CD4-positive, alpha-beta T cell (primary cell): ENCODE measurements around the gene COL25A1. TPM values are rescaled to one million over a fixed set of nuclear protein-coding genes. Genes with fewer than 3 reads are reported as not detected.

Experiments
- ATAC-seq: fragments of 200-7000 bp; cut with Tn5 transposase; one replicate; pipeline ENCODE4 v1.10.0; 2022; ENCODE audit warnings: mild to moderate bottlenecking; ENCODE audit not compliant: poor library complexity
- CTCF ChIA-PET: fragments of 350-600 bp; sonication (Branson Sonifier 250); formaldehyde crosslinking; loops from one replicate; lab custom pipeline; 2021; ENCODE audit warnings: antibody characterized with exemption, inconsistent platforms; lab: Charles Lee
- POLR2A ChIA-PET: fragments of 350-600 bp; sonication (Branson Sonifier 250); formaldehyde crosslinking; loops from one replicate; lab custom pipeline; 2021; ENCODE audit warnings: antibody characterized with exemption, inconsistent platforms; lab: Charles Lee
- DNase-seq, 14 experiments: peaks; one replicate each; pipeline ENCODE4 v3.0.0-alpha.2; 2013 to 2020; ENCODE audit warnings: mixed read lengths in 2 of 14
- H3K27ac ChIP-seq, 2 donors: one replicate each; pipeline versions ENCODE4 v1.5.1 to v1.7.0; 2013; ENCODE audit warnings: low read length in 2 of 2, low read depth in 1 of 2, mild to moderate bottlenecking in 1 of 2
- H3K27me3 ChIP-seq, 2 experiments: 1 replicate in 1 of 2; 2 replicates in 1 of 2; pipeline versions ENCODE4 v1.6.1 to v1.7.0; 2013; ENCODE audit warnings: low read length in 2 of 2, control low read depth in 1 of 2, mild to moderate bottlenecking in 1 of 2, moderate library complexity in 1 of 2; ENCODE audit not compliant: insufficient read depth in 2 of 2, control insufficient read depth in 1 of 2
- H3K36me3 ChIP-seq: one replicate; pipeline ENCODE4 v1.6.1; 2013; ENCODE audit warnings: low read length, control low read depth; ENCODE audit not compliant: insufficient read depth
- H3K4me1 ChIP-seq: one replicate; pipeline ENCODE4 v1.6.1; 2013; ENCODE audit warnings: low read length, control low read depth; ENCODE audit not compliant: insufficient read depth
- H3K4me3 ChIP-seq: one replicate; pipeline ENCODE4 v1.5.1; 2013; ENCODE audit warnings: mild to moderate bottlenecking, low read length, moderate library complexity
- H3K9me3 ChIP-seq, 2 experiments: 1 replicate in 1 of 2; 2 replicates in 1 of 2; pipeline versions ENCODE4 v1.6.1 to v1.7.0; 2013; ENCODE audit warnings: low read length in 2 of 2, mild to moderate bottlenecking in 2 of 2, control low read depth in 1 of 2, moderate library complexity in 1 of 2; ENCODE audit not compliant: control insufficient read depth in 1 of 2, insufficient read depth in 1 of 2
- H3K27ac Mint-ChIP-seq: one replicate; pipeline ENCODE4 v1.8.0; 2020; ENCODE audit warnings: mixed read lengths
- H3K27me3 Mint-ChIP-seq: one replicate; pipeline ENCODE4 v1.8.0; 2021; ENCODE audit warnings: mixed read lengths
- H3K36me3 Mint-ChIP-seq: one replicate; pipeline ENCODE4 v1.8.0; 2021; ENCODE audit warnings: low read depth, mixed read lengths
- H3K4me1 Mint-ChIP-seq: one replicate; pipeline ENCODE4 v1.8.0; 2021; ENCODE audit warnings: low read depth, mixed read lengths
- H3K4me3 Mint-ChIP-seq: one replicate; pipeline ENCODE4 v1.8.0; 2020; ENCODE audit warnings: mild to moderate bottlenecking, mixed read lengths
- H3K9me3 Mint-ChIP-seq: one replicate; pipeline ENCODE4 v1.8.0; 2020; ENCODE audit warnings: mixed read lengths
- CTCF ChIP-seq: fragments of 200-600 bp; IDR thresholded peaks from one replicate; pipeline ENCODE4 v1.8.0; 2022; ENCODE audit warnings: antibody characterized with exemption, mild to moderate bottlenecking
- intact Hi-C, 2 experiments: fragments of 100-400 bp; cut with DNase I in 1 of 2; cut with micrococcal nuclease in 1 of 2; formaldehyde crosslinking; loops; one replicate each; pipeline versions ENCODE4 v1.15.1 to v1.9.0; 2023 to 2025; cut with DNase I, micrococcal nuclease
- total RNA-seq, 174 experiments: library from RNA in 2 of 174; stranded (reverse) in 2 of 174; gene quantifications; one replicate each; pipeline ENCODE4 v1.2.3 and lab custom pipeline; 2021 to 2026

The COL25A1 gene
- total RNA-seq, 2 experiments from 2014 or later: 0.42 TPM; not detected in 1

DNA sequence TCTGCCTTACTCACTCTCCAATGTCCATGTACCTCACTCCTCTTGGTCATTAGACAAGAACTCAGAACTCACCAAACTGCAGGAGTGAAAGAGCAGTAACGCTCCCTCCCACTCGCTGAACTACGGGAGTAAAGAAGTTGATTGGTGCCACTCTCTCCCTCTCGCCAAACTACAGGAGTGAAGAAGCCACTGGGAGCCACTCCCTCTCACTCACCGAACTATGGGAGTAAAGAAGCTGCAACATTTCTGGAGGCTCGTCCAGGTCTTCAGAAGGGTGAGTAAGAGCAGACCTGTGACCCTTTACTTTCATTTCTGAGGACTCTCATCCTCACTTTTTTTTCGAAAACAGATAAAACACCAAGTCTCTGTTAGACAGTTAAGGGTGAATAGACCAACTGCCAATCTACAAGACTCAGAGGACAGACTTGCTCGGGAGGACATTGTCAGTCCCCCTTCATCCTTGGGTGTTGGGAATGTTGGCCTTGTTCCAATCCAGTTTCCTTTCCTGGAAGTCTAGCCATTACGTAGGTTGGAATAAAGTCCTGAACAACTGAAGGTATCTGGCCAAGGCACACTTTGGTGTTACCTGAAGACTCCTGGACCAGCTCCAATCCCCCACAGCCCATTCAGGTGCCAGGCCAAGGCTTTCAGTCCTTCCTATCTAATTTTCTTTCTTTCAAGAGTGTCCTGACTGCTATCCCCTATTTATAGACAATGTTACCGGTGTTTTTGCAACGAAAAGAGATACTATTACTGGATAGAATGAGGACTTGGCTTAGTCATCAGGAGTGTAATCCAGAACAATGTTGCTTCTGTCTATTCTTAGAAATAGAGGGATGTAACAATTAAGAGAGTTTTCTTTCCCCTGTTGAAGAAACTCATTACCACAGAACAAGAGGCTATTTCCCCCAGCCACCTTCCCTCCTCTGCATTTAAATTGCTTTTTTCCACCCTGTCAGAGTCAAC lies 11.0 kb upstream of the COL25A1 start:
- intact Hi-C loops: no loop called here
- Histone ChIP-seq H3K27me3 (peaks cover 0 to 7% of the 10 kb centered on the region in 2 experiments), H3K4me3 (no peak overlapping the region), H3K36me3 (no peaks in the 10 kb centered on the region), H3K9me3 (peaks cover 9 to 13% of the 10 kb centered on the region in 2 experiments), H3K27ac (no peak overlapping the region), H3K4me1 (no peaks in the 10 kb centered on the region)
- no peak overlapping the region for H3K4me3 Mint-ChIP-seq
- H3K9me3 Mint-ChIP-seq: peaks cover 10% of the 10 kb centered on the region
- TF ChIP-seq CTCF: no peak
- ATAC-seq (no peak), DNase-seq (no peak)
- no peaks in the 10 kb centered on the region for H3K4me1 Mint-ChIP-seq
- CTCF ChIA-PET: no interaction called here
- H3K36me3 Mint-ChIP-seq: no peaks in the 10 kb centered on the region
- H3K27ac Mint-ChIP-seq: no peak overlapping the region
- peaks cover 29% of the 10 kb centered on the region for H3K27me3 Mint-ChIP-seq
- POLR2A ChIA-PET: no interaction called here

DNA sequence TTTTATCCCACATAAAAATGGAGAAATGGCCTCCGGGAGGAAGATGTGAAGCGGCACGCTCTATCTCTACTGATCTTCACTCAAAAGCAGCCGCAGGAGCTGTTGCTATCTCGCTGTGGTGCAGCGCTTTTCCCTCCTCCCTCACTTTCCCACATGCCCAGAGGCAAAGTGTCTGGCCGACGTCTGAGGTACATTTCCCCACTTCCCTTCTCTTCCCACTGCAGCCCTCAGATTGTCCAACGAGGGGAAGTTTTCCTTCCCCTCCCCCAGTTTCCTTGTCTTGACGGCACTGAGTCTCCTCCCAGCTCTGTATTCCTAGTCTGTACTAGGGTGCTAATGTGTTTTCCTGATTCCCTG lies 660 bp upstream of the COL25A1 start:
- Mint-ChIP-seq H3K27ac (no peak overlapping the region), H3K27me3 (peaks cover 71% of the 10 kb centered on the region)

More for the DNA sequence above, 660 bp upstream of the COL25A1 start:
- Histone ChIP-seq H3K9me3 (peaks cover 0 to 11% of the 10 kb centered on the region in 2 experiments), H3K4me3 (peak overlapping the region; percentile 56), H3K27me3 (peaks cover 26 to 56% of the 10 kb centered on the region in 2 experiments), H3K27ac (no peak overlapping the region), H3K4me1 (peaks cover 21% of the 10 kb centered on the region), H3K36me3 (no peaks in the 10 kb centered on the region)
- no peak for DNase-seq
- peak; percentile 42 for ATAC-seq
- H3K4me3 Mint-ChIP-seq: peak overlapping the region; percentile 90
- intact Hi-C loops: no loop called here
- CTCF ChIA-PET: interaction anchor here (1.2 kb wide), 1 partner anchor 106 kb away, joined by 3 read pairs; no protein-coding TSS in a partner anchor
- peaks cover 24% of the 10 kb centered on the region for H3K4me1 Mint-ChIP-seq
- H3K36me3 Mint-ChIP-seq: no peaks in the 10 kb centered on the region
- TF ChIP-seq CTCF: no peak
- no peaks in the 10 kb centered on the region for H3K9me3 Mint-ChIP-seq
- POLR2A ChIA-PET: no interaction called here
